ENCODE results near the gene CYTH2. TPM values are rescaled to one million over a fixed set of nuclear protein-coding genes. Genes with fewer than 3 reads are reported as not detected.

The CYTH2 gene
- total and polyA plus RNA-seq, 9 of the 15 experiments (the other 6 are each of a cell fraction or from before 2014, with no cell fraction given) = 1.8 to 45.2 (median 23.8) TPM

DNA sequence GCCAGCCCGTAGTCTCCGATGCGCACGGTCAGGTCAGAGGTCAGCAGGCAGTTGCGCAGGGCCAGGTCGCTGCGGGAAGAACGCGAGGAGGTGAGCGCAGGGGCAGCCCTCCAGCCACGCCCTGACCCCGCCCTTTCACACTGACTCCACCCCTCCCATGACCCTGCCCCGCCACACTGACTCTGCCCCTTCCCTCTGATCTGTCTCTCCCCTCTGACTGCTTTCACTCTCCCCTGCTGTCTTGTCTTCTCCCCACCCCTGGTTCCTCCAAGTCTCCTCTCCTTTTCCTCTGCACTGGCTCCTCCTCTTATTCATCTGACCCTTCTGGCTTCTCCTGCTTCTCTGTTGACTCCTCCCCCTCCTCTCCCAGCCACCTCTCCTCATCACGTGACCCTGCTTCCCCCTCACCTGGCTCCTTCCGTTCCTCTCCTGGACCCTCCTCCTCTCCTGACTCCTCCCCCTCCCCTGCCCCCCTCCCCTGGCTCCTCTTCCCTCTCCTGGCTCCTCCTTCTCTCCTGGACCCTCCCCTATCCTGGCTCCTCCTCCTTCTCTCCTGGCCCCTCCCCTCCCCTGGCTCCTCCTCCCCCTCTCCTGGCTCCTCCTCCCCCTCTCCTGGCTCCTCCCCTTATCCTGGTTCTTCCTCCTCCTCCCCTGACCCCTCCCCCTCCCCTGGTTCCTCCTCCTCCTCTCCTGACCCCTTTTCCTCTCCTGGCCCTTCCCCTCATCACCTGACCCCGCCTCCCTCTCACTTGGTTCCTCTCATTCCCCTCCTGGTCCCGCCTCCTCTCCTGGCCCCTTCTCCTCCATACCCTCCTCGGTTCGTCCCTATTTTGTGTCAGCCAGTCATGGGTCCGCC lies 32.6 kb downstream of the CYTH2 start (continued):
- TF ChIP-seq, protein P1, sequence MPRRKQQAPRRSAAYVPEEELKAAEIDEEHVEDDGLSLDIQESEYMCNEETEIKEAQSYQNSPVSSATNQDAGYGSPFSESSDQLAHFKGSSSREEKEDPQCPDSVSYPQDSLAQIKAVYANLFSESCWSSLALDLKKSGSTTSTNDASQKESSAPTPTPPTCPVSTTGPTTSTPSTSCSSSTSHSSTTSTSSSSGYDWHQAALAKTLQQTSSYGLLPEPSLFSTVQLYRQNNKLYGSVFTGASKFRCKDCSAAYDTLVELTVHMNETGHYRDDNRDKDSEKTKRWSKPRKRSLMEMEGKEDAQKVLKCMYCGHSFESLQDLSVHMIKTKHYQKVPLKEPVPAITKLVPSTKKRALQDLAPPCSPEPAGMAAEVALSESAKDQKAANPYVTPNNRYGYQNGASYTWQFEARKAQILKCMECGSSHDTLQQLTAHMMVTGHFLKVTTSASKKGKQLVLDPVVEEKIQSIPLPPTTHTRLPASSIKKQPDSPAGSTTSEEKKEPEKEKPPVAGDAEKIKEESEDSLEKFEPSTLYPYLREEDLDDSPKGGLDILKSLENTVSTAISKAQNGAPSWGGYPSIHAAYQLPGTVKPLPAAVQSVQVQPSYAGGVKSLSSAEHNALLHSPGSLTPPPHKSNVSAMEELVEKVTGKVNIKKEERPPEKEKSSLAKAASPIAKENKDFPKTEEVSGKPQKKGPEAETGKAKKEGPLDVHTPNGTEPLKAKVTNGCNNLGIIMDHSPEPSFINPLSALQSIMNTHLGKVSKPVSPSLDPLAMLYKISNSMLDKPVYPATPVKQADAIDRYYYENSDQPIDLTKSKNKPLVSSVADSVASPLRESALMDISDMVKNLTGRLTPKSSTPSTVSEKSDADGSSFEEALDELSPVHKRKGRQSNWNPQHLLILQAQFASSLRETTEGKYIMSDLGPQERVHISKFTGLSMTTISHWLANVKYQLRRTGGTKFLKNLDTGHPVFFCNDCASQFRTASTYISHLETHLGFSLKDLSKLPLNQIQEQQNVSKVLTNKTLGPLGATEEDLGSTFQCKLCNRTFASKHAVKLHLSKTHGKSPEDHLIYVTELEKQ (CRISPR knock-in tag; IDR thresholded peaks at IDR 0.05) = no peak
- TF ChIP-seq, protein P2, sequence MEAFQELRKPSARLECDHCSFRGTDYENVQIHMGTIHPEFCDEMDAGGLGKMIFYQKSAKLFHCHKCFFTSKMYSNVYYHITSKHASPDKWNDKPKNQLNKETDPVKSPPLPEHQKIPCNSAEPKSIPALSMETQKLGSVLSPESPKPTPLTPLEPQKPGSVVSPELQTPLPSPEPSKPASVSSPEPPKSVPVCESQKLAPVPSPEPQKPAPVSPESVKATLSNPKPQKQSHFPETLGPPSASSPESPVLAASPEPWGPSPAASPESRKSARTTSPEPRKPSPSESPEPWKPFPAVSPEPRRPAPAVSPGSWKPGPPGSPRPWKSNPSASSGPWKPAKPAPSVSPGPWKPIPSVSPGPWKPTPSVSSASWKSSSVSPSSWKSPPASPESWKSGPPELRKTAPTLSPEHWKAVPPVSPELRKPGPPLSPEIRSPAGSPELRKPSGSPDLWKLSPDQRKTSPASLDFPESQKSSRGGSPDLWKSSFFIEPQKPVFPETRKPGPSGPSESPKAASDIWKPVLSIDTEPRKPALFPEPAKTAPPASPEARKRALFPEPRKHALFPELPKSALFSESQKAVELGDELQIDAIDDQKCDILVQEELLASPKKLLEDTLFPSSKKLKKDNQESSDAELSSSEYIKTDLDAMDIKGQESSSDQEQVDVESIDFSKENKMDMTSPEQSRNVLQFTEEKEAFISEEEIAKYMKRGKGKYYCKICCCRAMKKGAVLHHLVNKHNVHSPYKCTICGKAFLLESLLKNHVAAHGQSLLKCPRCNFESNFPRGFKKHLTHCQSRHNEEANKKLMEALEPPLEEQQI (IDR thresholded peaks at IDR 0.05) = no peak
- TF ChIP-seq DIDO1 (tag; IDR thresholded peaks at IDR 0.05; ENCODE audit: low read depth) (0 out of 2 replicates have a peak, but pooled peaks have one; percentile 48), ZNF407 (IDR thresholded peaks at IDR 0.05; ENCODE audit: low read depth) (peak; percentile 65), ZEB2 (IDR thresholded peaks at IDR 0.05) (peak; percentile 95), ZNF175 (CRISPR knock-in tag; IDR thresholded peaks at IDR 0.05; ENCODE audit: low read depth) (no peak), FOS (IDR thresholded peaks at IDR 0.05; ENCODE audit: extremely low read depth, insufficient read length) (no peak), ATF7 (IDR thresholded peaks at IDR 0.05) (peak; percentile 63; the same call in 1 of the 2 replicates), RCOR1 (IDR thresholded peaks at IDR 0.05; ENCODE audit: borderline replicate concordance in 1 of 2, low read depth in 2 of 2, low read length in 2 of 2) (0 out of 4 replicates have a peak, but pooled peaks of 1 of the 2 experiments have one; percentile 45)
- TF ChIP-seq, protein P3, sequence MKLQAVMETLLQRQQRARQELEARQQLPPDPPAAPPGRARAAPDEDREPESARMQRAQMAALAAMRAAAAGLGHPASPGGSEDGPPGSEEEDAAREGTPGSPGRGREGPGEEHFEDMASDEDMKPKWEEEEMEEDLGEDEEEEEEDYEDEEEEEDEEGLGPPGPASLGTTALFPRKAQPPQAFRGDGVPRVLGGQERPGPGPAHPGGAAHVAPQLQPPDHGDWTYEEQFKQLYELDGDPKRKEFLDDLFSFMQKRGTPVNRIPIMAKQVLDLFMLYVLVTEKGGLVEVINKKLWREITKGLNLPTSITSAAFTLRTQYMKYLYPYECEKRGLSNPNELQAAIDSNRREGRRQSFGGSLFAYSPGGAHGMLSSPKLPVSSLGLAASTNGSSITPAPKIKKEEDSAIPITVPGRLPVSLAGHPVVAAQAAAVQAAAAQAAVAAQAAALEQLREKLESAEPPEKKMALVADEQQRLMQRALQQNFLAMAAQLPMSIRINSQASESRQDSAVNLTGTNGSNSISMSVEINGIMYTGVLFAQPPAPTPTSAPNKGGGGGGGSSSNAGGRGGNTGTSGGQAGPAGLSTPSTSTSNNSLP (IDR thresholded peaks at IDR 0.05; ENCODE audit: borderline replicate concordance, low read depth, low read length) = no peak

Data from K562 (cell line).